ENCODE results near the gene IL1RL2.

DNA sequence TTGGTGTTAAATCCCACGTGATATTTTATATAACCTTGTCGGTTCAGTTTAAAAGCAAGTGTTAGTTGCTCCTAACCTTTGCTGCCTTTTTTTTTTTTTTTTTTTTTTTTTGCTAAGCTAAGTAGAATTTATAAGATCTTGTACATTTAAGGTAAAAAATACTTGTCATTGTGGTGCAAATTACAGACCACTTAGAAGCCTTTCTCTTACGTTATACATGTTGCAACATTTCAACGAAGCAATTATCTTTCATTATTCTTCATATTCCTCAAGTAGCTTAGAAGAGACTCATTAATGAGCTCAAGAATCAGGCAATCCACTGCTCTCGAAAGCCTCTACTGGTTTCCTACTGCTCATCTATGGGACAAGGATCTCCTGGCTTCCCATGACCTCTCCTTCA is 14.9 kb upstream of the IL1RL2 start:
- TF ChIP-seq, protein P1, sequence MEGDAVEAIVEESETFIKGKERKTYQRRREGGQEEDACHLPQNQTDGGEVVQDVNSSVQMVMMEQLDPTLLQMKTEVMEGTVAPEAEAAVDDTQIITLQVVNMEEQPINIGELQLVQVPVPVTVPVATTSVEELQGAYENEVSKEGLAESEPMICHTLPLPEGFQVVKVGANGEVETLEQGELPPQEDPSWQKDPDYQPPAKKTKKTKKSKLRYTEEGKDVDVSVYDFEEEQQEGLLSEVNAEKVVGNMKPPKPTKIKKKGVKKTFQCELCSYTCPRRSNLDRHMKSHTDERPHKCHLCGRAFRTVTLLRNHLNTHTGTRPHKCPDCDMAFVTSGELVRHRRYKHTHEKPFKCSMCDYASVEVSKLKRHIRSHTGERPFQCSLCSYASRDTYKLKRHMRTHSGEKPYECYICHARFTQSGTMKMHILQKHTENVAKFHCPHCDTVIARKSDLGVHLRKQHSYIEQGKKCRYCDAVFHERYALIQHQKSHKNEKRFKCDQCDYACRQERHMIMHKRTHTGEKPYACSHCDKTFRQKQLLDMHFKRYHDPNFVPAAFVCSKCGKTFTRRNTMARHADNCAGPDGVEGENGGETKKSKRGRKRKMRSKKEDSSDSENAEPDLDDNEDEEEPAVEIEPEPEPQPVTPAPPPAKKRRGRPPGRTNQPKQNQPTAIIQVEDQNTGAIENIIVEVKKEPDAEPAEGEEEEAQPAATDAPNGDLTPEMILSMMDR (IDR thresholded peaks at IDR 0.05; ENCODE audit: low read length): no peak
- TF ChIP-seq EZH2 (optimal IDR thresholded peaks at IDR 0.05; ENCODE audit: low read depth, low read length): no peak
- no peak for TF ChIP-seq EZH2phosphoT487 (IDR thresholded peaks at IDR 0.05; ENCODE audit: low read length)
